Fibroblast of lung (primary cell): ENCODE measurements around the gene IQGAP2. TPM values are rescaled to one million over a fixed set of nuclear protein-coding genes. Genes with fewer than 3 reads are reported as not detected.

Experiments
- DNase-seq, 2 donors: peaks; one replicate each; pipeline versions ENCODE4 v3.0.0 to v3.0.0-alpha.2; 2010; ENCODE audit warnings: low read depth in 2 of 2
- H2AFZ ChIP-seq: 2 replicates; pipeline ENCODE4 v1.5.1; 2012; ENCODE audit warnings: low read length, control low read depth, inconsistent platforms
- H3K27ac ChIP-seq: 2 replicates; pipeline ENCODE4 v1.5.1; 2011; ENCODE audit warnings: low read length, control low read depth; ENCODE audit not compliant: insufficient read depth
- H3K27me3 ChIP-seq: 2 replicates; pipeline ENCODE4 v1.5.1; 2011; ENCODE audit warnings: mild to moderate bottlenecking, low read length; ENCODE audit not compliant: control insufficient read depth, insufficient read depth
- H3K36me3 ChIP-seq: 2 replicates; pipeline ENCODE4 v1.5.1; 2011; ENCODE audit warnings: low read length; ENCODE audit not compliant: control insufficient read depth, insufficient read depth
- H3K4me1 ChIP-seq: 2 replicates; pipeline ENCODE4 v1.5.1; 2011; ENCODE audit warnings: low read length; ENCODE audit not compliant: control insufficient read depth, insufficient read depth; ENCODE audit errors: extremely low read depth
- H3K4me2 ChIP-seq: 2 replicates; pipeline ENCODE4 v1.5.1; 2011; ENCODE audit warnings: low read length, control low read depth; ENCODE audit not compliant: insufficient read depth; ENCODE audit errors: extremely low read depth
- H3K4me3 ChIP-seq, 4 experiments: fragments of 200-600 bp in 1 of 4; sonication (generic) in 1 of 4; replicated peaks in 1 of 4; 2 replicates each; pipeline ENCODE4 v1.5.1; 2011 to 2016; ENCODE audit warnings: low read length in 4 of 4, low read depth in 3 of 4, mild to moderate bottlenecking in 3 of 4, control low read depth in 2 of 4, inconsistent platforms in 1 of 4, mixed read lengths in 1 of 4; ENCODE audit not compliant: insufficient read depth in 1 of 4; ENCODE audit errors: control extremely low read depth in 1 of 4
- H3K79me2 ChIP-seq: 2 replicates; pipeline ENCODE4 v1.5.1; 2012; ENCODE audit warnings: mild to moderate bottlenecking, low read length, inconsistent platforms; ENCODE audit not compliant: control insufficient read depth, insufficient read depth
- H3K9ac ChIP-seq: 2 replicates; pipeline ENCODE4 v1.5.1; 2011; ENCODE audit warnings: mild to moderate bottlenecking, low read length, control low read depth; ENCODE audit not compliant: insufficient read depth
- H3K9me3 ChIP-seq: 2 replicates; pipeline ENCODE4 v1.5.1; 2012; ENCODE audit warnings: low read depth, low read length; ENCODE audit not compliant: control insufficient read depth, insufficient read depth
- H4K20me1 ChIP-seq: 2 replicates; pipeline ENCODE4 v1.5.1; 2011; ENCODE audit warnings: low read length; ENCODE audit not compliant: control insufficient read depth, insufficient read depth; ENCODE audit errors: extremely low read depth
- CTCF ChIP-seq, 2 donors: IDR thresholded peaks in 1 of 2; conservative IDR thresholded peaks in 1 of 2; 1 replicate in 1 of 2; 2 replicates in 1 of 2; pipeline ENCODE4 v1.5.1; 2011 to 2012; ENCODE audit warnings: low read length in 2 of 2, control low read depth in 1 of 2, inconsistent platforms in 1 of 2, low read depth in 1 of 2, mild to moderate bottlenecking in 1 of 2
- EZH2 ChIP-seq: IDR thresholded peaks from 2 replicates; pipeline ENCODE4 v1.5.1; 2012; ENCODE audit warnings: low read length, control low read depth, mild to moderate bottlenecking; ENCODE audit errors: missing control alignments
- polyA plus RNA-seq, 2 donors: library from polyadenylated mRNA; depleted of rRNA in 1 of 2; stranded (reverse) in 1 of 2; unstranded in 1 of 2; fragments of >200 nt; gene quantifications; 2 replicates each; pipeline ENCODE4 v1.2.1, GENCODE V29; 2011 to 2012; ENCODE audit warnings: missing spikeins in 1 of 2
- total RNA-seq: library from RNA; depleted of rRNA; stranded (reverse); fragments of >200 nt; gene quantifications from 2 replicates; pipeline ENCODE4 v1.2.1, GENCODE V29; 2014

The IQGAP2 gene
- total and polyA plus RNA-seq, 2 donors (not counting 1 experiment from before 2014, with no cell fraction given), result 5.1 to 7.9 TPM

- no peak for DNase-seq
- Histone ChIP-seq H3K4me2 (no peak overlapping the region), H3K27me3 (no peaks in the 10 kb centered on the region), H3K79me2 (no peaks in the 10 kb centered on the region), H3K9me3 (no peaks in the 10 kb centered on the region), H3K27ac (no peak overlapping the region), H3K4me1 (no peaks in the 10 kb centered on the region), H3K4me3 (no peak overlapping the region), H3K36me3 (no peaks in the 10 kb centered on the region), H4K20me1 (no peaks in the 10 kb centered on the region), H3K9ac (no peak overlapping the region), H2AFZ (no peak overlapping the region)
- TF ChIP-seq EZH2 (no peak), CTCF (conservative IDR thresholded peaks at IDR 0.05 in 1 of 2, IDR thresholded peaks at IDR 0.05 in 1 of 2; ENCODE audit: low read depth in 1 of 2, low read length in 2 of 2) (no peak)
These were observed 71.3 kb downstream of the IQGAP2 start for GRCh38 chr5:76474377-76474776.

GRCh38 chr5:76475385-76475784 lies 72.3 kb downstream of the IQGAP2 start:
- Histone ChIP-seq H3K4me1 (no peaks in the 10 kb centered on the region), H4K20me1 (no peaks in the 10 kb centered on the region), H3K4me2 (no peak overlapping the region), H3K36me3 (no peaks in the 10 kb centered on the region), H3K9ac (no peak overlapping the region), H2AFZ (no peak overlapping the region), H3K9me3 (no peaks in the 10 kb centered on the region), H3K27ac (no peak overlapping the region), H3K79me2 (no peaks in the 10 kb centered on the region), H3K27me3 (no peaks in the 10 kb centered on the region), H3K4me3 (no peak overlapping the region)
- TF ChIP-seq EZH2, result no peak
- TF ChIP-seq CTCF (conservative IDR thresholded peaks at IDR 0.05 in 1 of 2, IDR thresholded peaks at IDR 0.05 in 1 of 2; ENCODE audit: low read depth in 1 of 2, low read length in 2 of 2), result no peak
- DNase-seq, result no peak

GRCh38 chr5:76475936-76476335 lies 72.9 kb downstream of the IQGAP2 start:
- Histone ChIP-seq H3K4me1 (no peaks in the 10 kb centered on the region), H3K9me3 (no peaks in the 10 kb centered on the region), H3K27ac (no peak overlapping the region), H3K27me3 (no peaks in the 10 kb centered on the region), H3K4me3 (no peak overlapping the region), H3K9ac (no peak overlapping the region), H4K20me1 (no peaks in the 10 kb centered on the region), H3K79me2 (no peaks in the 10 kb centered on the region), H2AFZ (no peak overlapping the region), H3K36me3 (no peaks in the 10 kb centered on the region), H3K4me2 (no peak overlapping the region)
- no peak for DNase-seq
- TF ChIP-seq EZH2, result no peak
- no peak for TF ChIP-seq CTCF (conservative IDR thresholded peaks at IDR 0.05 in 1 of 2, IDR thresholded peaks at IDR 0.05 in 1 of 2; ENCODE audit: low read depth in 1 of 2, low read length in 2 of 2)
